GM12801 (cell line): ENCODE data around the gene EGFL6.

Source experiments
- CTCF ChIP-seq: IDR thresholded peaks from one replicate; pipeline ENCODE4 v1.5.1; 2011; ENCODE audit warnings: control low read depth; ENCODE audit not compliant: insufficient read length; ENCODE audit errors: extremely low read depth

EGFL6 gene

GRCh38 chrX:13614154-13614553 is 44.8 kb downstream of the EGFL6 start:
- no peak for TF ChIP-seq CTCF

- no peak for TF ChIP-seq CTCF
Observed at GRCh38 chrX:13620207-13620606, 50.8 kb downstream of the EGFL6 start.

GRCh38 chrX:13622401-13622964 is 53.1 kb downstream of the EGFL6 start:
- no peak for TF ChIP-seq CTCF

- TF ChIP-seq CTCF = no peak
Observed at GRCh38 chrX:13627306-13627705, 57.9 kb downstream of the EGFL6 start.

- TF ChIP-seq CTCF = no peak
Observed at GRCh38 chrX:13638021-13638420, 68.6 kb downstream of the EGFL6 start.

GRCh38 chrX:13638826-13639225 is 69.4 kb downstream of the EGFL6 start:
- no peak for TF ChIP-seq CTCF

- no peak for TF ChIP-seq CTCF
Observed at GRCh38 chrX:13645464-13646153, 76.2 kb downstream of the EGFL6 start.
